ENCODE measurements around the gene CHEK1.

DNA sequence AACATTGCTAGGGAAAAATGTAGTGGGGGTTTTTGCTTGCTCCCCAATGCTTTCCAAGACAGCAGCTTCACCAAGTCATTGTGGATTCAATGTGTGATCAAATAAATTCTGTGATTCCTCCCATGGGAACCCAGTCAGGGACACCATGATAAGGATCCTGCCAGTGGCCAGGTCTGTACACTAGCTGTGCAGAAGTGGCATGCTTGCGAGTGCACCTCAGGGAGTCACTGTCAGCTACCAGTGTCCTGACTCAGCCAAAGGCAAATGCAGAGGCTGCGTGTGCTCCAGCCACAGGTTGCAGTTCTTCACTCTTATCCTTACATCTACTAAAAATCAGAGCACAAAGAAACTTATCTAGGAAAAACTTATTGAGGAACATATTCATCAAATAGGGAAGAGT lies 65.0 kb downstream of the CHEK1 start:
- TF ChIP-seq POLR2A (IDR thresholded peaks at IDR 0.05): no peak
- TF ChIP-seq, protein P1, sequence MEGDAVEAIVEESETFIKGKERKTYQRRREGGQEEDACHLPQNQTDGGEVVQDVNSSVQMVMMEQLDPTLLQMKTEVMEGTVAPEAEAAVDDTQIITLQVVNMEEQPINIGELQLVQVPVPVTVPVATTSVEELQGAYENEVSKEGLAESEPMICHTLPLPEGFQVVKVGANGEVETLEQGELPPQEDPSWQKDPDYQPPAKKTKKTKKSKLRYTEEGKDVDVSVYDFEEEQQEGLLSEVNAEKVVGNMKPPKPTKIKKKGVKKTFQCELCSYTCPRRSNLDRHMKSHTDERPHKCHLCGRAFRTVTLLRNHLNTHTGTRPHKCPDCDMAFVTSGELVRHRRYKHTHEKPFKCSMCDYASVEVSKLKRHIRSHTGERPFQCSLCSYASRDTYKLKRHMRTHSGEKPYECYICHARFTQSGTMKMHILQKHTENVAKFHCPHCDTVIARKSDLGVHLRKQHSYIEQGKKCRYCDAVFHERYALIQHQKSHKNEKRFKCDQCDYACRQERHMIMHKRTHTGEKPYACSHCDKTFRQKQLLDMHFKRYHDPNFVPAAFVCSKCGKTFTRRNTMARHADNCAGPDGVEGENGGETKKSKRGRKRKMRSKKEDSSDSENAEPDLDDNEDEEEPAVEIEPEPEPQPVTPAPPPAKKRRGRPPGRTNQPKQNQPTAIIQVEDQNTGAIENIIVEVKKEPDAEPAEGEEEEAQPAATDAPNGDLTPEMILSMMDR (IDR thresholded peaks at IDR 0.05): no peak

Measured in upper lobe of left lung (tissue), 4 donors.